Activated T-cell treated with anti-CD3 and anti-CD28 coated beads, Interleukin-2, amount 50 U/mL, for 48 hours (primary cell): ENCODE results near the gene GP5.

Experiments used
- DNase-seq, 2 experiments: peaks; one replicate each; pipeline ENCODE4 v3.0.0-alpha.2; 2020

The GP5 gene

GRCh38 chr3:194375473-194376240, 23.4 kb downstream of the GP5 start:
- no peak for DNase-seq

GRCh38 chr3:194374935-194375334, 24.1 kb downstream of the GP5 start:
- no peak for DNase-seq

DNA sequence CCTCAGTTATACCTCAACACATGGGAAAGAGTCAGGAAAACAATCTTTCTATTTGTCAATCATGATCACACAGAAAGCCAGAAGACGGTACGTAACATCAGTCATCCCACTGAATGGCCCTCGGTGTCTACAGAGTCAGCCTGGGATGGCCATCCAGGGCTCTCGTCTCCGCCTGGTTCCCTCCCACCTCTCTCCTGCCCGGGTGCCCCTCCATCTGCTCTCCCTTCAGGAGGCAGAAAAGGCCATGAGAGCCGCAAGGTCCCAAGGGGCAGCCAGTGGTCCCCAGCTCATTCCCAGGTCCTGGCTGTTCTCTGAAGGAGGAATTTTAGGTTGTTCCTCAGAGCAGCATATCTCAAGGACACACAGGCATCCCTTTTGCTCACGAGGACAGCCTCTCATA, 25.2 kb downstream of the GP5 start:
- DNase-seq, result no peak

DNA sequence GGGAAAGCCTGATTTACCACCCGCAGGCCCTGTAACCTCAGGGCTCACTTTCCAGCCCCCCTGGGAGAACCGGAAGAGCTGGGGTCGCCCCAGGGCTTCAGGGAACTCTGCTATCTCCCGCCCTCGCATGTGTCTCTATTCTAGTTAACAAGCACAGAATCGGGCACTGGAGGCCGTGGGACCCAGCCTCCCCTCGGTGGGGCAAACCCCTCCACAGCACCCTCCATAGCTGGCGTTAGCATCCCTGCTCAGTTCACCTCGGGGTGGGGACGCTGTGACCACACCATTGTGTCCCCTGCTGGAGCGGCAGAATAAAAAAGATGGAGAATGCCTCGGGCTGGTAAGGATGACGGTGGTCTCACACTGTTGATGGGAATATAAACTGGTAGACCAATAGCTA, 26.0 kb downstream of the GP5 start:
- DNase-seq, result no peak

DNA sequence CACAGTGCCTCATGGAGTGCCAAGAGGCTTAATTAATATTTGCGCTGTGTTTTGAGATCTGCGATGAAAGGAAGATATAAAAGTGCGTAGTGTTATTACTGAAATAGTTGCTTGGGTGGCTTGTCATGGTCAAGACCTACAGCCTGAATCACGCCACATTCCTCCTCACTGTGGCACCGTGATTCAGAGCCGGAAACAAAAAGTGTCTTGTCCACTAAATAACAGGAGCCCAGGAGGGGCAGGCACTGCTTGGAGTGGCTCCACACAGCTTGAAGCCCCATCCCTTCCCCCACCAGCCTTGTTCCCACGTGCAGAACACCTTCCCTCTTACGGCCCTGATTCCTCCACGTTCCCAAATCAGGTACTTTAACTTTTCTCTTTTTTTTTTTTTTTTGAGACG, 28.3 kb downstream of the GP5 start:
- DNase-seq, result no peak

DNA sequence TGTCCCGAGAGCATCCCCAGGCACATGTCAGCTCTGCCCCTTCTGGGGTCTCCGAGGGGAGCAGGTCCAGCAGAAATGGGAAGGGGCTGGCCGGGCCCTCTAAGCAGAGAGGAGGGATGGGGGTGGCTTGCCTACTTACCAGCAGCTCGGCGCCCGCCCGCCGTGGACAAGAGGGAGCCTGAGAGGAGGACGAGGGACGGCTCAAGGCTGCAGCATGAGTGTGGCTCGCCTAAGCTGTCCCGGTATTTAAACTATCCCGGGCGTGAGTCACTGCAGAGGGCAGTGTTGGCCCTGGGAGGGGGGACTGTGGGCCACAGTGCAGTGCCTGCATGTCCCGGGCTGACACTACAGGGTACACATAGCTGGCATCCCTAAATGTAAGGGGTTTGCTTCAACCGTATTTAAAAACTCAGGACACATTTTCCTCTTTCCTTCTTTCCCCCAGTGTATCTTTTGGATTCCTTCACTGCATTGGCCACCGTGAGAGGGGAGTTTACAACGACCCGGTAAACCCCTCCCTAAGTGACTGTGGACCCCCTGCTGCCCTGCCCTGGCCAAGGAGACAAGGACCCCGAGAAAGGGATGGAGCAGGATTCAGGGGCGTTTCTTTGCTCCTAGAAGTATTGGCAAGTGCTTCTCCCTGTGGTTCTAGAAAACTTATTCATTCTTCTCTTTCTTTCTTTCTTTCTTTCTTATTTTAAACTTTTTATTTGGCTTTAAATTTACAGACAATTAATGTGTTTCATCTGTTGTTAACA, 29.4 kb downstream of the GP5 start, which contains the start of gene LRRC15:
Gene LRRC15 (minus strand): TSS at position 222 of the 758 bp plus-strand sequence. CDS start 8,700 bp downstream, outside the sequence.
- DNase-seq, result no peak

DNA sequence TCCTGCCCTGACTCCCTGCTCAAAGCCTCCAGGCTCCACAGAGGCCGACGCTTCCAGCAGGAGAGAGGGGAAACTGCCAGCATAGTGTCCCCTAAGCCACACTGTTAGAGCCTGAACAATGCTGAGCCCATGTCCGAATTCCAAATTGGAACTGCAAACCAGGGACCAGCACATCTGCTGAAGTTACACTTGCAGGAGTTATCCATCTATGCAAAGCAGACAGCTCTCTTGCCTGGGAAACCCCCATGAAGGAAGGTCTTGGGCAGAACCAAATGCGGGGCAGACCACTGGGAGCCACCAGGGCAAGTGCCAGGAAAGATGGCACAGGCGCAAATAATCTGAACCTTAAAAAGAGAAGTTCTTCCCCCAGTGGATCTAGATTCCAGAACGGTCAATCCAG, 30.1 kb downstream of the GP5 start:
- DNase-seq, result no peak

- DNase-seq, result no peak
Observed at GRCh38 chr3:194367992-194368841, 30.8 kb downstream of the GP5 start.

GRCh38 chr3:194365978-194366490, 33.0 kb downstream of the GP5 start:
- no peak for DNase-seq

GRCh38 chr3:194365526-194365925, 33.5 kb downstream of the GP5 start:
- DNase-seq, result no peak

DNA sequence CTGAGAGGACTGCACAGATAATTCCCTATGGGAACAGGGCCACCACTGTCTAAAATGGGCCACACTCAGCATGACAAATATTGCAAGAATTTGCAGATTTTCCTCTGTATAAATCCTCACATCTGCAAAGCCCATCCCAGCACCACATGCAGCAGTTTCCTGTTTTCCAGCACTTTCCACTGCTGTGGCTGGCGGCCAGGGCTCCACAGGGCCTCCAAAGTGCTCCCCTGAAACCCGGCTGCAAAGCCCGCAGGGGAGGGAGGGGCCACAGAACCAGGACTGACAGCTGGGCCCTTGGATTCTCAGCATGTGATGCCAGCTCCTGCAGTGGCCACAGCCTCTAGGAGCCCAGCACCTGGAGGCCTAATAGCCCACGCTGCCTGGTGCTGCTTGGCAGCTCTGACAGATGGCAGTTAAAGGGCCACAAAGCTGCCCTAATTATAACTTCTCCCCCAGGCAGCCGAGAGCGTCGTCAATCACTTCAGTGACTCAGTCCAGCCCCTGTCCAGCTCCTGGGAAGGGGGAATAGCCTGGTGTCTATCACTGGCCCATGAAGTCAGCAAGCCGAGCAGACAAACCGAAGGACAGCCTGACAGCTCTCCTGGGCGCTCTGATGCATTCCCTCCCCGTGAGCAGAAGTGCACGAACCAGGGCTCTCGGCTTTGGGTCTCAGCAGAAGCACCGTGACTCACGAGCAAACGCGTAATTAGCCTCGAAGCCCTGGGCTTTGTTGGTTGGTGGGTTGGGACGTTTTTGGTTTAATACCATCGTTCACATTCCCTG, 34.2 kb downstream of the GP5 start:
- DNase-seq, result no peak

GRCh38 chr3:194364314-194364651, 34.8 kb downstream of the GP5 start:
- no peak for DNase-seq

GRCh38 chr3:194360568-194360967, 38.5 kb downstream of the GP5 start:
- DNase-seq, result no peak

GRCh38 chr3:194357681-194358080, 41.4 kb downstream of the GP5 start:
- DNase-seq, result no peak

- DNase-seq, result no peak
Observed at GRCh38 chr3:194355379-194355778, 43.7 kb downstream of the GP5 start.

- DNase-seq, result no peak
Observed at GRCh38 chr3:194354315-194354714, 44.8 kb downstream of the GP5 start.

- DNase-seq, result no peak
Observed at GRCh38 chr3:194352667-194353246, 46.3 kb downstream of the GP5 start.

DNA sequence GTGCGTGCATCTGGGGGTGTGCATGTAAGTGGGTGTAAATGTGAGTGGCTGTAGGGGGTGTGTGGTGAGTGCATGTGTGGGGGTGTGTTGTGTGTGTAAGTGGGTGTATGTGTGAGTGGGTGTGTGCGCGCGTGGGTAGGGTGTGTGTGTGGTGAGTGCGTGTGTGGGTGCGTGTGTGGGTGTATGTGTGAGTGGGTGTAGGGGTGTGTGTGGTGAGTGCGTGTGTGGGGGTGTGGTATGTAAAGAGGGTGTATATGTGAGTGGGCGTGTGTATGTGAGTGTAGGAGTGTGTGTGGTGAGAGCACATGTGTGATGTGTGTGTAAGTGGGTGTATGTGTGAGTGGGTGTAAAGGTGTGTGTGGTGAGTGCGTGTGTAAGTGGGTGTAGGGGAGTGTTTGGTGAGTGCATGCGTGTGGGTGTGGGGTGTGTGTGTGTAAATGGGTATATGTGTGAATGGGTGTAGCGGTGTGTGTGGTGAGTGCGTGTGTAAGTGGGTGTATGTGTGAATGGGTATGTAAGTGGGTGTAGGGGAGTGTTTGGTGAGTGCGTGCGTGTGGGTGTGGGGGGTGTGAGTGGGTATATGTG, 47.0 kb downstream of the GP5 start:
- no peak for DNase-seq

GRCh38 chr3:194351080-194351672, 47.9 kb downstream of the GP5 start, which contains the start of gene CPN2:
Gene CPN2 (minus strand): TSS chr3:194351328. CDS start chr3:194342702, 8,626 bp downstream.
- no peak for DNase-seq

DNA sequence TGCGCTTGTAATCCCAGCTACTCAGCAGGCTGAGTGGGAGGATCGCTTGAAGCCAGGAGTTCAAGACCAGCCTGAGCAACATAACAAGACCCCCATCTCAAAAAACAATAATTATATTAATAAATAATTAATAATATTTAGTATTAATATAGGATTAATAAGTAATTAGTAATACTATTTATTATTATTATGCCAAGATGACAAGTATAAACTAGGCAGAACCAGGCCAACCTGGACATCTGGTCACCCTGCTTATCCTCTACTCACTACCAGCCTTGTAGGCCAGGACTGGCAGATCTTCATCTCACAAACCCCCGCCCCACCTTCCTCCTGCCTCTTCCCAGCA, 48.4 kb downstream of the GP5 start:
- no peak for DNase-seq

GRCh38 chr3:194348354-194348753, 50.7 kb downstream of the GP5 start:
- DNase-seq, result no peak
